Stimulated activated CD8-positive, alpha-beta memory T cell treated with anti-CD3 and anti-CD28 coated beads, Interleukin-12 subunit alpha, Interleukin-12 subunit beta, amount 100 ng/mL, for 1 hour (primary cell): ENCODE measurements around the gene ZNF662.
"Not testable (repeated sequence)": the region's sequence is repeated elsewhere in the genome, so short reads cannot be mapped to it uniquely, and the experiment has no call there.

Experiments used
- DNase-seq: peaks from one replicate; pipeline ENCODE4 v3.0.0-alpha.2; 2020; ENCODE audit warnings: low read depth

The ZNF662 gene

DNA sequence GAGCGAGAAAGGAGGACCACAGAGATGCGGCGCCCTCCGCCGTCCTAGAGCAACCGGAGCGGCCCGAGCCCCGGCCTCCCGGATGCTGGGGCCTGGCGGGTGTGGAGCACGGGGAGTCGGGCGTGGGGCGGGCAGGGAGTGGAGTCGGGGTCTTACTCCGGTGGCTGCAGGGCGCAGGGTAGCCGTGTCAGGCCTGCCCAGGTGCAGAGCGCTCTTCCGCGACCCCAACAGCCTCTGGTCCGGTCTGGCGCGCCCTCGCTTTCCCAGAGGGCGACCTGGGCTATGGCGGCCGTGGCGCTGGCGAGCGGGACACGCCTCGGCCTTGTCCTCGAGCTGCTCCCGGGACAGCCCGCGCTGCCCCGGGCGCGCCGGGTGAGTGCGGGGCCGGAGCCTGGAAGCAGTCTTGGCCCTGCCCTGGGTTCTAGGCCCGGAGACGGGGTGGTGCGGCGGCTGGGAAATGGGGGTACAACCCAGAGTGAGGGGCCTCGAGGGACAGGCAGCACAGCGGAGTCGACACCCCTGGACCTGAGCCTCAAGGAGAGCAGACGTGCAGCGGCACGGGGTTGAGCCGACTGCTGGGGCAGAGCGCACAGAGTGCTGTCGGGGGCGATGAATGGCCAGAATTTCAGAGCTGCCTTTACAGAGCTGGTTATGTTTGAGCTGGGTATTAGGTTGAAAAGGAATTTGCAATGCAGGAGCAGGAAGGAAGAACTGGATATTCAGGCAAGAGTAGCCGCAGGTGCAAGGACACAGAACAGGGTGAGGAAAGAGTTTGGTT, at the start of gene ZNF662:
Gene ZNF662 (plus strand): TSS at position 73 of the 778 bp plus-strand sequence. CDS start 1,973 bp downstream, outside the sequence.
- DNase-seq: peak; percentile 1

- no peak for DNase-seq
Measured at GRCh38 chr3:42856544-42856943, 49.4 kb upstream of the ZNF662 start.

GRCh38 chr3:42864321-42864950, 41.5 kb upstream of the ZNF662 start:
- no peak for DNase-seq

DNA sequence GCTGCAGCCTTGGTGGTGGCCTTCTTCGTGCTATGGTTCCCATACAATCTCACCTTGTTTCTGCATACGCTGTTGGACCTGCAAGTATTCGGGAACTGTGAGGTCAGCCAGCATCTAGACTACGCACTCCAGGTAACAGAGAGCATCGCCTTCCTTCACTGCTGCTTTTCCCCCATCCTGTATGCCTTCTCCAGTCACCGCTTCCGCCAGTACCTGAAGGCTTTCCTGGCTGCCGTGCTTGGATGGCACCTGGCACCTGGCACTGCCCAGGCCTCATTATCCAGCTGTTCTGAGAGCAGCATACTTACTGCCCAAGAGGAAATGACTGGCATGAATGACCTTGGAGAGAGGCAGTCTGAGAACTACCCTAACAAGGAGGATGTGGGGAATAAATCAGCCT, 40.7 kb upstream of the ZNF662 start:
- no peak for DNase-seq

GRCh38 chr3:42867138-42867537, 38.8 kb upstream of the ZNF662 start:
- no peak for DNase-seq

DNA sequence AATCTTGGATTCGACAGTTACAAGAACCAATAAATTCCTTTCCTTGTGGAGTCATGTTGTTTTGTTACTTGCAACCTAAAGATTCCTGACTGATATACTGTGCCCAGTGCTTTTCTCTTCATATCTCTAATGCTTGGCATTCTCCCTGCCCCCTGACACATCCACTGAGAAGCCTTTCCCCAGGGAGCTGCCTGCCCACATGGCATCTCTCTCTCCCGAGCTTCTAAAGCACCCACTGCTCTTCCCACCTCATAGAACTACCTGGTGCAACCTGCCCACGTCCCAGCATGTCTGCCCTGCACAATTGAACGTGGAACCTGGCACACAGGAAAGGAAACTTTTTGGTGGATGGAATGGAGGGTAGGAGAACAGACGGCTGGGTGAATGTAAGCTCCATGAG, 37.1 kb upstream of the ZNF662 start:
- DNase-seq: no peak

- DNase-seq: no peak
Measured at GRCh38 chr3:42871592-42872196, 34.2 kb upstream of the ZNF662 start.

- DNase-seq: no peak
Measured at GRCh38 chr3:42872718-42873117, 33.2 kb upstream of the ZNF662 start.

GRCh38 chr3:42873221-42873982, 32.5 kb upstream of the ZNF662 start:
- no peak for DNase-seq

- no peak for DNase-seq
Measured at GRCh38 chr3:42874749-42875148, 31.2 kb upstream of the ZNF662 start.

GRCh38 chr3:42875325-42876151, 30.4 kb upstream of the ZNF662 start, which contains the start of gene CYP8B1:
Gene CYP8B1, minus strand, starts transcription at chr3:42875879. Its CDS starts 63 bp downstream, at chr3:42875816.
- no peak for DNase-seq

- DNase-seq: no peak
Measured at GRCh38 chr3:42876401-42876800, 29.5 kb upstream of the ZNF662 start.

DNA sequence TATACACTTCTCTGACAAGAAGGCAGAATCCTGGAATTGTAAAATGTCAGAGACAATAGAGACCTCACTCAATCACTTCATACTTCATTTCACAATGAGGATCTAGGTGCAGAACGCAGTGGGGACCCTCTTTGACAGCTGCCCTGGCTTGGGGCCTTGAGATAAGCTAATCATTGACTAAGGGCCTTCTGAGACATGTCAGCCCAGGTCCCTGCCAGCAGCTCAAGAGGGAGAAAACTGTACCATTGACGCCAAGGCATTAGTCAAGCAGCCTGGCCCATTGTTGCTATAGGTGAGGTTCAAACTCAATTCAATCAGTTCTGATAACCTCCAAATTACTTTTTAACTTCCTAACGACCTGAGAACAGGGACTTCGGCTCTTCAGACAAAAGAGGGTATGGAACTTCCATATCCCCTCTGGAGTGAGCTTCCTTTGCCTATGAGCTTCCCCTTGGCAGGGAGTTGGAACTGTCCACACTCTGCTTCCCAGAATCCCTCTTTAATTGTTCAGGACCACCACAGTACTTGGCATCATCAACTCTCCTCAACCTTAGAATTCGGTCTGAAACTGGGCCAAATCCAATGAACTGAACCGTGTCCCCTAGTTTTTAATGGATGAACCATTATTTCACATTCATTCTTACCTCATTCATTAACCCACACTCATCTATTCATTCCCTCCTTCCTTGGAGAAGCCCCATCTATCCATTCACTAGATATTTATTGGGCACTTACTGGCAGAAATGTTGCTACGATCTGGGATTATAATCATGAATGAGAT, 28.8 kb upstream of the ZNF662 start:
- DNase-seq: no peak

DNA sequence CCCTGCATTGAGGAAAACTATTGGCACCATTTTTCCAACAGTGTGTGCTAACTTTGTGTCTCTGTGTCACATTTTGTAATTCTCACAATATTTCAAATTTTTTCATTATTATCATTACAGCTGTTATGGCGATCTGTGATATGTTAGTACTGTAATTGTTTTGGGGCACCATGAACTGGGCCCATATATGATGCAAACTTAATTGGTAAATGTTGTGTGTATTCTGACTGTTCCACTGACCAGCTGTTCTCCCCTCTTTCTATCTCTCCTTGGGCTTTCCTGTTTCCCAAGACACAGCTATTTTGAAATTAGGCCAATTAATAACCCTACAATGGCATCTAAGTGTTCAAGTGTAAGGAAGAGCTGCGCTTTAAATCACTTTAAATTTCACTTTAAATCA, 28.1 kb upstream of the ZNF662 start:
- no peak for DNase-seq

GRCh38 chr3:42880183-42880582, 25.8 kb upstream of the ZNF662 start:
- no peak for DNase-seq

GRCh38 chr3:42880601-42881451, 25.1 kb upstream of the ZNF662 start:
- peak; percentile 72 for DNase-seq

DNA sequence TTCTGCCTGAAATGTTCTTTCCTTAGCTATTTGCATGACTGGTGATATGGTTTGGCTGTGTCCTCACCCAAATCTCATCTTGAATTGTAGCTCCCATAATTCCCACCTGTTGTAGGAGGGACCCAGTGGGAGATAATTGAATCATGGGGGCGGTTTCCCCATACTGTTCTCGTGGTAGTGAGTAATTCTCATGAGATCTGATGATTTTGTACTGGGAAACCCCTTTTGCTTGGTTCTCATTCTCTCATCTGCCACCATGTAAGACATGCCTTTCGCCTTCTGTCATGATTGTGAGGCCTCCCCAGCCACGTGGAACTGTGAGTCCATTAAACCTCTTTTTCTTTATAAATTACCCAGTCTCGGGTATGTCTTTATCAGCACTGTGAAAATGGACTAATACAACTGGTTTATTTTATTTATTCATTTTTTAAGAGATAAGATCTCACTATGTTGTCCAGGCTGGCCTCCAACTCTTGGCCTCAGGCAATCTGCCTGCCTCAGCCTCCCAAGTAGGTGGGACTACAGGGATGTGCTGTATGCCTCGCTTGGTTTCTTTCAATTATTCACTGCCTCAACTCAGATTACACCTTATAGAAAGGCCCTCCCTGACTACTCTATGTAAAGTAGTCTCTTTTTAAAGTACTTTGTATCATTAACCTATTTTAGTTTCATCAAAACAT, 22.6 kb upstream of the ZNF662 start:
- not testable (repeated sequence) for DNase-seq

DNA sequence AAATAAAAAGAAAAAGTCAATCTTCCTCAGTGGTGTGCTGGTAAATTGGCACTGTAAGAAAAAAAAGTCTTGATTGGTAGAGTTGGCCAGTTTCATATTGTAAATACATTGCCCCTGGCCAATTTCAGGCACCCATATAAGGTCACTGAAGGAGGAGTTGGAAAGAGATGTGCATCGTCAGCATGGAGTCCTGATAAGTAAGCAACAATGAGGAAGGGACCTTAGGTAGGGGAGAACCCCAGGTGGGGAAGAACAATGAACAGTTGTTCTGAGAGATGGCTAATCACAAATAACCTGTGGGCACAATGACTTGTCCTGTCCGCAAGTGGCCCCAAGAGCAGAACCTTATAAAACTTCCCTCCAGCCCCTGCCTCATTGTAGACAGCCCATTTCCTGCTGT, 21.6 kb upstream of the ZNF662 start:
- DNase-seq: no peak

- no peak for DNase-seq
Measured at GRCh38 chr3:42886294-42886822, 19.6 kb upstream of the ZNF662 start.
